Fibroblast of mammary gland (primary cell): ENCODE results near the gene ABHD10.

ENCODE experiments used
- DNase-seq: peaks from one replicate; pipeline ENCODE4 v3.0.0-alpha.2; 2010; ENCODE audit warnings: low read depth
- H3K4me3 ChIP-seq: 2 replicates; pipeline ENCODE4 v1.5.1; 2011; ENCODE audit warnings: low read depth, mild to moderate bottlenecking, low read length, moderate library complexity; ENCODE audit not compliant: control insufficient read depth
- TF ChIP-seq, protein P1 (sequence below): conservative IDR thresholded peaks from 2 replicates; pipeline ENCODE4 v1.5.1; 2011; ENCODE audit warnings: low read depth, low read length, inconsistent platforms; ENCODE audit not compliant: control insufficient read depth, insufficient read depth

Gene ABHD10

DNA sequence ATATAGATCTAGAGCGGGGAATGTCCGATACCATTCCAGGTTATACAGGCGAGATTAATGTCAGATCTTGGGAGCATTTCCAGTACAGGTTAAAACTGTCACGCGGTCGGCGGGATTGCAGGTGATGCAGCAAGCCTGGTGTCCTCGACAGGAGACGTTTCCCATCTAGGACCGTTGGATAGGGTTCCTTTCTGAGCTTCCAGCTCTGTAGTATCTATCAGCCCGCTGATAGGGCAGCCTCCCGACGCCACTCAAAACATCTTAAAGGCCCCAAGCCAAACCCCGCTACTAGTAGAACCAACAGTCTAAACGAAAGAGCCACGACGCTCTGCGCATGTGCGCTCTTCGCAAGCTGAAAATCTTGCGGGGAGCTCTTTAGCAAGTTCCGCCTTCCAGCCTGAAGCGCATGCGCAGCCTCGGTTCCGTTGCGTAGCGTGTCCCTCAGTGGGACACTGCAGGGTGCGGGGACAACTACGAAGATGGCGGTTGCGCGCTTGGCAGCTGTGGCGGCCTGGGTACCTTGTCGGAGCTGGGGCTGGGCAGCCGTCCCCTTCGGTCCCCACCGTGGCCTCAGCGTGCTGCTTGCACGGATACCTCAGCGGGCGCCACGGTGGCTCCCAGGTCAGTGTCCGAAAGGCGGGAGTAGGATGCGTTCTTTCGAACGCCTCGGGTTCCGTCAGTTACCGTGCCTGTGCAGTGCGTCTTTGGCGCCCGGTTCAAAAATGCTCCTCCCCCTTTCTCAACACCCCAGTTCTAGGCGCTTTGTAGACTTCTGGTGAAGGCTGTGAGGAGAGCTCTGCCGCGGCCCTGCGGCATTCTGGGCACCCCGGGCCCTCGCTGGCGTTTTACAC lies at the start of gene ABHD10:
TSS of gene ABHD10 (plus strand) at position 444 of the 851 bp plus-strand sequence. CDS start at position 480, 36 bp downstream.
- peak; percentile 98 for DNase-seq
- peak within 1 kb of the TSS; percentile 85 for H3K4me3 ChIP-seq
- TF ChIP-seq, protein P1, sequence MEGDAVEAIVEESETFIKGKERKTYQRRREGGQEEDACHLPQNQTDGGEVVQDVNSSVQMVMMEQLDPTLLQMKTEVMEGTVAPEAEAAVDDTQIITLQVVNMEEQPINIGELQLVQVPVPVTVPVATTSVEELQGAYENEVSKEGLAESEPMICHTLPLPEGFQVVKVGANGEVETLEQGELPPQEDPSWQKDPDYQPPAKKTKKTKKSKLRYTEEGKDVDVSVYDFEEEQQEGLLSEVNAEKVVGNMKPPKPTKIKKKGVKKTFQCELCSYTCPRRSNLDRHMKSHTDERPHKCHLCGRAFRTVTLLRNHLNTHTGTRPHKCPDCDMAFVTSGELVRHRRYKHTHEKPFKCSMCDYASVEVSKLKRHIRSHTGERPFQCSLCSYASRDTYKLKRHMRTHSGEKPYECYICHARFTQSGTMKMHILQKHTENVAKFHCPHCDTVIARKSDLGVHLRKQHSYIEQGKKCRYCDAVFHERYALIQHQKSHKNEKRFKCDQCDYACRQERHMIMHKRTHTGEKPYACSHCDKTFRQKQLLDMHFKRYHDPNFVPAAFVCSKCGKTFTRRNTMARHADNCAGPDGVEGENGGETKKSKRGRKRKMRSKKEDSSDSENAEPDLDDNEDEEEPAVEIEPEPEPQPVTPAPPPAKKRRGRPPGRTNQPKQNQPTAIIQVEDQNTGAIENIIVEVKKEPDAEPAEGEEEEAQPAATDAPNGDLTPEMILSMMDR, result no peak

DNA sequence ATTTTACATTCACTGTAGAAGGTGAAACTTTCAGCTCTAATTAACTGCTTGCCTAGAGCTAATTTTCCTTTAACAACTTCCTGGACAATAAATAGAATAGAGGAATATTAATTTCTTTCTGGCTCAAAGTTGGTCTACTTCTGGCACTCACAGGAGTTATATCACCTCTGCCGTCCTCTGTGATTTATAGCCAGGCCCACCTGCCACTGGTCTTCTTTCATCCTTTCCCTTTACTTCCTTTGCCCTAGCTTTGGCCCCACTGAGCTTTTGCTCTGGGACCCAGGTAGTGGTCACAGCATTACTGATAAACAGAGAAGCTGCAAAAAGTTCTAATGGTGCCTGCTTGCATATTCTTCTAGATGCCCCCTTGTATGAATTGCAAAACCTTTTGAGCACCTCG lies 49.3 kb upstream of the ABHD10 start:
- H3K4me3 ChIP-seq, result no peak overlapping the region
- TF ChIP-seq, protein P1, result no peak
- no peak for DNase-seq

DNA sequence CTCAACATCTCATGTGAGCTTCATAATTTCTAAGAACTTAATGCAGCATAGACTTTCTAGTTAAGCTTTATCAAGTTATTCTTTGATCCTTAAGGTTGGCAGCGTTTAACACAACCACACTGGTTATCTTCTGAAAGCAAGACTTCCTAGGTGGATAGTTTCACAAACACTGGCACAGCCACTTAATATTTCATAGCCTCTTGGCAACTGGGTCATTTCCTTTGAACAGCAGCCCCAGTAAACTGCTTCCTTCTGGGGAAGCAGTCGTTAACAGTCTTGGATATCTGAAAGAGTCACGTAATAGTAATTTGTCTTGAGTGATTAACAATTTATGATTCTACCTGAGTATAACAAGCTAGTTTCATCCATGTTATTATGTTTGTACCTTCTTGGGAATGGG lies 45.9 kb upstream of the ABHD10 start:
- H3K4me3 ChIP-seq, result no peak overlapping the region
- no peak for DNase-seq
- TF ChIP-seq, protein P1, result no peak

DNA sequence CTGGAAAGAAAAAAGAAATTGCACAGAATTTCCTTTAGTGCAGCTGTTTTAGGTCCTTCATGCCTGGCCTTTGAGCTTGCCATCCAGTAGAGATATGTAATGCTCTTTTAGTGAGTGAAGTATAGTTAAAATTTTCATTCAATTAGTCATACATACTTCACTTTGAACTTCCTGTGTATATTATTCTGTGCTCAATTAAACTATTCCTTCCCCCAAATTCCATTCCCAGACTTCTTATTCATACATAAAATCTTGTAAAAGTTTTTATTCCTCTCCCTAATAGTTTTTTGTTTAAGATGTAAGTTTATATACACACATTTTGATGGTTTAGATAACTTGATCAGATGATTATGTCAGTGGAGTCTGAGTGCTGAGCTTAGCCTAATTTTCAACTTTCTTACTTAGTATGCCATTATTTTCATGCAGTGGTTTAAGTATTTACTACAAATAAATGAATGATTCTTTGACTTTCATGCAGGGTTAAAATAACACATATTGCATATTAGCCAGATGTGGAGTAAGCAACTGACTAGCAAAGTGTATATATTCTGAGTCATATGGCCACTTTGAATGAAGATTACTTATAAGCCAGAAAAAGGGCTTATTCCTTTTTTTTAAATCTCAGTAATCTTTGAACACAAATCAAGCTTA lies 42.5 kb upstream of the ABHD10 start:
- TF ChIP-seq, protein P1, result no peak
- peak; percentile 68 for DNase-seq
- H3K4me3 ChIP-seq, result no peak overlapping the region

DNA sequence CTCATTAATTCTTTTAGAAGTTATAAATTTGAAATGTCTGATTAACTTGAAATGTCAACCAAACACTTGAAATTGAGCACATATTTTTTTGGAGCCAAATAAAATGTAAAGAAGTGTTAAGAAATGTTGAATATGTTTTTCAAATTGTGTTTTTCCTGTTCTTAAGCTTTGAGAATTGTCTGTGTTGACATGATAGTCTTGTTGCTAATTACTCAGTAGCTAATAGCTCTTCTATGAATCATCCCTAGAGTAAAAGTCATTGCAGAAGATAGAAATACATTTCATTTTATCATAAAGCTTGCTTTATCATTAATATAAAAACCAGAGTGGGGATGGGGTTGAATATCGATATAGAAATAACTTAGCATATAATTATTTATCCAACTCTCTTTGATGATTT lies 41.9 kb upstream of the ABHD10 start:
- H3K4me3 ChIP-seq, result no peak overlapping the region
- DNase-seq, result peak; percentile 49
- TF ChIP-seq, protein P1, result no peak

DNA sequence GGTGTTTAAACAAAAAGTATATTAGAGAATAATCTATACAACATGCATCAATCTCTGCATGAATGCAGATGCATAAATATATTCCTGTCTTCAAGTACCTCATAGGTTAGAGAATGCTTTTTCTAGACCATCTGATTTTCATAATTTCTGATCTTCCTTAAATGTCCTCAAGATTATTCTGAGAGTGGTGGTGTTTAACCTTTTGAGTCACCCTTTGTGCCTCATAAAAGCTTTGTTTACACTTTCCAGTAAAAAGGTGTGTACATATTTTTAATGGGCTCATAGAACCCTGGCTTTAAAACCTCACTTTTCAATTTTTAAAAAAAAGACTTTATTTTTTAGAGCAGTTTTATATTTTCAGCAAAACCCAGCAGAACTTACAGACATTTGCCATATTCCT lies 41.0 kb upstream of the ABHD10 start:
- DNase-seq, result no peak
- H3K4me3 ChIP-seq, result no peak overlapping the region
- TF ChIP-seq, protein P1, result no peak
